HG03103 (cell line): ENCODE data around the gene LCP2.

ENCODE experiments used
- ATAC-seq: cut with Tn5 transposase; IDR thresholded peaks from one replicate; pipeline ENCODE4 v1.9.1; 2021; ENCODE audit warnings: low read depth; ENCODE audit not compliant: unreplicated experiment

LCP2 gene

DNA sequence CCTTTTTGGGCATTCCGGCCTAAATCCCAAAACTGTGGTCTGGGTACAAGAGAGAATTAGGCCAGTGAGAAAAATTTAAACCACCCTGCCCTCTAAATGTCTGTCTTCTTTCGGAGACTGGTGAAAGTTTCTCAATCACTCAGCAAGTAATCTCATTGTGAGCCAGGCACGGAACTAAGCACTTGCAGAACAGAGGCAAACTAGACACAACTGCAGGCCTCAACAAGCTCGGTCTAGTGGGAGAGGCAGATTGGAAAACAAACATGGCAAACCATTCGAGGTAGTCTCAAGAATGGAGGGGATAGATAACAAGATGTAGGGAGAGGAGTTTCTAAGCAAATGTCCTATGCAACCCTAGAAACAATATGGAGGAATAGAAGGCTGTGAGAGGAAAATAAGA lies 73.7 kb downstream of the LCP2 start:
- no peak for ATAC-seq

DNA sequence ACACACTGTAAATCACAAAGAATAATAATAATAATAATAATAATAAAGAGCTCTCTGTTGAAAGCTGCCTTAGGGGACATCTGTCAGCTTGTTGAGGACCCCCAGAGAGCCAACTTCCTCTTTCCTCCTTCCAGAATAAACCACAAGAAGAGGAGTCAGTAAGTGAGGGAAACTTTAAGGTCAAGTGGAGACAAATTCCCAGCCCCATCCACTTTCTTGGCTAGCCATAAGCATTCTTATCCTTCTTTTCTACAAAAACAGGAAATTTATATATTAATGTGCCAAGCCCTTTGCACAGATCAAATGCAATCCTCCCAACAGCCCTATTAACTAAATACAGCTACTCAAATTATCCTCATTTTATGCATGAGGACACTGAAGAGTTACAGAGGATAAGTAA lies 74.2 kb downstream of the LCP2 start:
- no peak for ATAC-seq

DNA sequence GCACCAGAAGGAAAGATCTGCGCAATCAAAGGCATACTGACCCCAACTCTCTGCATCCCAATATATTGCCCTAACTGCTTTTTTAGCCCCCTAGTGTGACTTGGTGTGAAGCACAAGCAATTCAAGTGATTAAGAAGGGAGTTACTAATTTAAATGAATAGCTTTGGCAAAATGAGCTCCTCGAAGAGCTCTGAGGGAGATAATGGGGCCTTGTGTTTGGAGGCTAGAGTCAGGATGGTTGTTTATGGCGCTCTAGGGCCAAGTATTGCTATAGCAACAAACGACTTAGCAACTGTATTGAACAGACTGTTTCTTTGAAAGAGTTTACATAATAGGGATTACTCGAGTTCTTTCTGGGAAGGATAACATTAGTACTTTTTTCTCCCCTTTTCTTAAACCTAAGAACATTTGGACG lies 76.2 kb downstream of the LCP2 start:
- ATAC-seq: no peak

DNA sequence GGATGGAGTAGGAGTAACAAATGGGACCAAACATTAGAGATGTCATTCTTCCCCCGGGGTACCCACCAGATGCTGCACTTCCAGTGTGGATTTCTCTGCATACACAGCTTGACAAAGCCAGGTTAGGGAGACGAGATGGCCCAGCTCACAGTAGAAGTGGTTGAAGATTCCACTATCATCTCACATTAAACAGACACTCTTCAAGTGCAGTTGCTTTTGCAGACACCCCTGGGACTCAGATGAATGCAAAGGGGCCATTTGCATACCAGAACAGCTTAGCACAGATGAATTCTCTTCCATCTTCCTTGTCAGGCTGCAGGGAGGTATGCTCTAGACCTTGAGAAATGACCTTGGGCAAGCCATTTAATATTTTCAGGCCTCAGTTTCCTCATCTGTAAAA lies 77.4 kb downstream of the LCP2 start:
- no peak for ATAC-seq

DNA sequence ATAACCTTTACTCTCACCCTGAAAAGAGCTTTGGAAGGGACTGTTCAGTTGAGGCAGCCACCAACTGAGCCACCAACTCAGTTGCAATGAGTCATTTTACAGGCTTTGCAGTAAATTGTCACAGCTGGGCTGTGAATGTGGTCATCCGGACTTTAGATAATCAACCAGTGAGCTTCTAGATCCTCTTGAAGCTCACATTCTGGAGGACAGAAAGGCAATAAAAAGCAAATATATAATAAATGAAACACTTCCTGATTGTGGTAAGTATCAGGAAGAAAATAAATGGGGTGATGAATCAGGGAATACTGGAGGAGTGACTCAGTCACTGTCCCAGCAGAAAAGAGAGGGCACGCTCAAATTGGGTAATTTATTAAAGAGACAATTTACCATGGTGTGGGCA lies 78.0 kb downstream of the LCP2 start:
- ATAC-seq: no peak

DNA sequence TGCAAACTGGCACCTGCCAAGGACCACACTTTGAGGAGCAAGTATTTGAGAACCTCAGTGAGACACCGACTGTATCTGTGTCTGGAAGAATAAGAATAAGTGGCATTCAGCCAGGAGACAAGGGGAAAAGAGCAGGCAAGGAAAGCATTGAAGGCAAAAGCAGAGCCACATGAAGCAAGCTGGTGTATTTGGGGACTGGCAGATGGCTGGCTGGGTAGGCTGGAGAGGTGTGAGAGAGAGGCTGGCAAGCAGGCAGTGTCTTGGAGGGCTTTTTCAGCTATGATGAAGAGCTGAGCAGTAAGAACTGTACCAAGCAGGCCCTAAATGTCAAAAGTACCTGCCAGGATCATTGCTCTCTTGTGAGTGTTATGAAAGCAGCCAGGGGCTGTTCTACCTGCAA lies 78.9 kb downstream of the LCP2 start:
- ATAC-seq: no peak

DNA sequence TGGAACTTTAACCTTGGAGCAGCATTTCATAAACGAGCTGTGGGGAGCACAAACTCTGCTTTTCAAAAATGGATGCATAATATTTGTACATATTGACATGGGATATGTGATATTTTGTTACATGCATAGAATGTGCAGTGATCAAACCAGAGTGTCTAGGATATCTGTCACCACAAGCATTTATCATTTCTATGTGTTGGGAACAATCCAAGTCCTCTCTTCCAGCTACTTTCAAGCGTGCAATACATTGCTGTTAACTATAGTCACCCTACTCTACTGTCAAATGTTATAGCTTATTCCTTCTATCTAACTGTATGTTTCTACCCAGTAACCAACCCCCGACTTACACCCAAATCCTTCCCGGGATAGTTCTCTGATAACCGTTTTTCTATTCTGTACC lies 79.7 kb downstream of the LCP2 start:
- no peak for ATAC-seq

DNA sequence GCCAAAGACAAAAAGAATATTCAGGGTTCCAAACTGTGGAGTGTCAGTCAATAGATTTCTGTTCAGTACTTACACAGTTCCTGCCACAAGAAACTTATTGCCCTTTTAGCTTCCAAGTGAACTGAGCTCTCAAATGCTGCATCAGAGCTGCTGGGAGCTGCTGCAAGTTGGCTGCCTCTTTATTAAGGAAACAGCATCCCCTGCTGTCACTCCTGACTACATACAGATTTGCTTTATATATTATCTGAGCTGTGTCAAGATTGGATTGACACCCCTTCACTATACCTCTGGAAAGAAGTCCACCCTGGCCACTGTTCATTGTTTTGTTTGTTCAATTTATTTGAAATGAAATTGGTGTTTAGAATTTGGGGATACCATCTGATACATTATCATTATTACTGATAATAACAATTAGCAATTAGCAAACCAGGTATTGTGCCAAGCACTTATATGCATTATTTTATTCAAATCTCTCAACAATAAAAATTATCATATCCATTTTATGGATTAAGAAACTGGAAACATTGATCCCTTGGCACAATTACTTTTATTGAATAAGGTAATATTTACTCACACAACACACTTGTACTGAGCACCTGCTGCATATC lies 81.2 kb downstream of the LCP2 start:
- ATAC-seq: no peak

DNA sequence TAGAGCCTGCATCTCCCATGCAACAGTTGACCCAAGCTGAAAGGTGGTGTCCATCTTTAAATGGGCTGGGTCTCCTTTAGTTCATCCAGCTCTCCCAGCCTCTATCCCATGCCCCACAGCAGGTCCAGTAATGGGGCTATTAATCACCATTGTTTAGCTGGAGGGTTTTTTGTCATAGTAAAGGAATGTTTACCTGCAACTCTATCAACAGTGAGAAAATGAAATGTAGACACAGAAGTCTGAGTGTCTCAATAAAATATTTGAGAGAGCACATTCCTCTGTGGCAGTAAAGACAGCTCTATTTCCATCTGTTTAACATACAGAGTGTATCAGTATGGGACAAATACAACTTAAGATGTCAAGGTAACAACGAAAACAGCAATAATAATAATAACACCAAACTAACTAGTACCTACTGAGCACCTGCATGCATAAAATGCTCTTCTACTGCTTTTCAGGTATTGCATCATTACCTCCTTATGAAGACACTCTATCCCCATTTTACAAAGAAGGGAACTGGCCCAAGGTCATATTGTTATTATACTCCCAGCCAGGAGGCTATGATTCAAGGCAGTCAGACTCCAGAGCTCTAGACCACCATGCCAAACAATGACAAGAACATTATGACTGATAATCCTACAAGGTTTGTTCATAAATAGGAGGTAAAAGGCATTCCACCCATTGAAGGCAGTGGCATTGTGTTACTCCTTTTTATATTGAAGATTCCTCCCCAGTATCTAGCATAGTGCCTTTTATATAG lies 85.8 kb downstream of the LCP2 start:
- ATAC-seq: no peak

DNA sequence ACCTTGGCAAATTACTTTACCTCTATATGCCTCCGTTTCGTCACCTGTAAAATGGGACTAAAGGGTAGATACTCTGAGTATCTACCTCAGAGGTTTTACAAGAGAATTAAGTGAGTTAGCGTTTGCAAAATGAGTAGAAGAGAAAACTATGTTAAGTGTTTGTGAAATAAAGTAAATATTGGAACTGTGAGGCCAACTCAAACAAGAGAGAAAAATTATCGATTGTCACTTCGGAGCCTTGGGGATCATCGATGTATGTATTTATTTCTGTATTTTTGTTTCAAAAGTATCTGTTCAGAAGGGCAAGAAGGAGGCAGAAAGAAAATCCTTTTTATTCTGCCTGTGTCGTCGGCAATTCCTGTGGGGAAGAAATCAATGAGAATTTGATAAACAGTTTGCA lies 90.6 kb downstream of the LCP2 start:
- ATAC-seq: no peak

DNA sequence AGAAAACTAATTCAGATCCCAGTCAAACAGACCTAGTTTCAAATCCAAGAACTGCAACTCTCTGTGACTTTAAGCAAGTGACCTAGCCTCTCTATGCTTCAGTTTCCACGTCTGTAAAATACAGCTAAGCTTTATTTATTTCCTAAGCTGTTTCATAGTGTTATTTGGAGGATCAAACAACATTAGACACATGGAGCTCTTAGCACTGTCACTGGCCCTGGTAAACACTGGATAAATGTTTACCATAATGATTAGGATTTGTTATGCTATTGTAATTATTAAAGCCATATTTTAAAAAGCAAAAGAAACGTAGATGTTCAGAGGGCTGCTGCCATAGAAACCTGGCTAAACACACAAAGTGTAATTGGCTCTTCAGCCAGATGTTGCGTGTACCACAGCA lies 91.4 kb downstream of the LCP2 start:
- no peak for ATAC-seq

DNA sequence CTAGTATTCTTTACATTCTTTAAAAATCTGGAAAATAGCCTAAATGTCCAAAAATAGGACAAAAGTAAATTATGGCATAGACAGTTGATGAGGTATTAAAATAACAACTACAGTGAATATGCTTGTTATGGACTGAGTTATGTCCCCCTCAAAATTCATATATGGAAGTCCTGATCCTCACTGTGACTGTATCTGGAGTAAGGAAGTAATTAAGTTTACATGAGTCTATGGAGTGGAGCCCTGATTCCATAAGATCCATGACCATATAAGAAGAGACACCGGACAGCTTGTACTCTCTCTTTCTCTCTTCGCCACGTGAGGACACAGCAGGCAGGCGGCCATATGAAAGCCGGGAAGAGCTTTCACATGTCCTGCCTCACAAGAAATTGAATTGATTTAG lies 93.4 kb downstream of the LCP2 start:
- ATAC-seq: no peak

DNA sequence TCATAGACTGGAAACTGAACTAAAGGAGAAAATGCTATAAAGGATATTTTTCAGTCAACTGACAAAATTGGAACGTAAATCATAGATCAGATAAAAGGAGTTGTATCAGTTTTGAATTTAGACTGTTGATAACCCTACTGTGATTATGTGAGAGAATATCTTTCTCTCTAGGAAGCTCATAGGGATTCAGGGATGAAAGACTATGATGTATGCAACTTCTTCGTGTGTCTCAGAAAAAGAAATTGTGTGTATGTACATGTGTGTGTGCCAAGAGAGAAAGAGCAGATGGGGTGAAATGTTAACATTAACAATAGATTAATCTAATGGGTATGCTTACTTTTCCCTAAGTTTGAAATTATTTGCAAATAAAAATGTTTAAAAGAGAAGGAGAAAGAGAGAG lies 95.5 kb downstream of the LCP2 start:
- ATAC-seq: no peak

DNA sequence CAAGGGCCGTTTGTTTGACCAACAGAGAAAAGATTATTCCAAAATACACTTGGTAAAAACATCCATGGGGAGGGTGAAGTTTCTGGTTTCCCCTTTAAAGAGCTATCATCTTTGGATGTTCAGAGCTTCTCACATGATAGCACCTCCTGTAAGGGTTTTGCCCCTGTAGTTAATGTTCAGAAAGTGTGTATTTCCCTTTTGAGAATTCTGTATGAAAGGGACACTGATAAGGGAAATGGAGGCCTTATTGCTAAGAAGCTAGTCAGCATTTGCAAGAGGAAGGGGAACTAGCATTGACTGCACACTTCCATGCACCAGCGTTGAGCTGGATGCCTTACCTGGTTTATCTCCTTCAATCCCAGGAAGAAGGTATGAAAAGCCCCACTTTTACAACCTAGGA lies 96.3 kb downstream of the LCP2 start:
- ATAC-seq: no peak

DNA sequence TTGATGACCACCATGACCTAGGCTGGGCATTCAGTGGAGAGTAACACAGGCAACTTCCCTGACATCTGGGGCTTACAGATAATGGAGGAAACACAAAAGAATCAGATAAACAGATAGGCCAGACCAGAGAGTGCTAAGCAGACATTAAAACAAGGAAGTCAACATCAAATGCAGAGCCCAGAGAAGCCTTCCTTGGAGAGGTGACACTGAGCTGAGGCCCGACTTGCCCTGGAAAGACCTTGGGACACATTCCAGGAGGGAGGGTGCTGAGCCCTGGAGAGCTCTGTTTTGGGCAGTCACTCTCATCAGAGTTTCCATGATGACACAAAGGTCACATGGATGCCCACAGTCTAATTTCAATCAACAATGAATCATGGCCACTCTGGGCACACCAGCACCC lies 96.7 kb downstream of the LCP2 start:
- ATAC-seq: no peak
